ENCODE measurements around the gene FEZ2.

- TF ChIP-seq CTCF (IDR thresholded peaks at IDR 0.05; ENCODE audit: extremely low read depth in 1 of 2, insufficient read depth in 1 of 2, low read depth in 1 of 2, low read length in 2 of 2), result no peak
- TF ChIP-seq MYC (IDR thresholded peaks at IDR 0.05; ENCODE audit: low read depth, low read length), result no peak
- TF ChIP-seq POLR2A (IDR thresholded peaks at IDR 0.05; ENCODE audit: low read depth, low read length), result no peak
- TF ChIP-seq MAX (IDR thresholded peaks at IDR 0.05; ENCODE audit: insufficient read depth, insufficient read length), result no peak
- TF ChIP-seq POLR2AphosphoS5 (IDR thresholded peaks at IDR 0.05; ENCODE audit: insufficient read depth, low read depth, low read length), result no peak
- TF ChIP-seq FOS (IDR thresholded peaks at IDR 0.05; ENCODE audit: borderline replicate concordance, insufficient read depth, low read length), result no peak
- no peak for TF ChIP-seq JUN (IDR thresholded peaks at IDR 0.05; ENCODE audit: borderline replicate concordance, insufficient read depth, insufficient read length, low read depth)
These were observed 15.0 kb downstream of the FEZ2 start for GRCh38 chr2:36582951-36583350.
